GDM1 (cell line): ENCODE results near the gene SAMD3.
"Not testable (repeated sequence)": the region's sequence is repeated elsewhere in the genome, so short reads cannot be mapped to it uniquely, and the experiment has no call there.

Experiments used
- DNase-seq: peaks from one replicate; lab custom pipeline; 2025; lab: John Stamatoyannopoulos, UW

SAMD3 gene

GRCh38 chr6:130173377-130174004, 49.3 kb downstream of the SAMD3 start:
- DNase-seq, result not testable (repeated sequence)

DNA sequence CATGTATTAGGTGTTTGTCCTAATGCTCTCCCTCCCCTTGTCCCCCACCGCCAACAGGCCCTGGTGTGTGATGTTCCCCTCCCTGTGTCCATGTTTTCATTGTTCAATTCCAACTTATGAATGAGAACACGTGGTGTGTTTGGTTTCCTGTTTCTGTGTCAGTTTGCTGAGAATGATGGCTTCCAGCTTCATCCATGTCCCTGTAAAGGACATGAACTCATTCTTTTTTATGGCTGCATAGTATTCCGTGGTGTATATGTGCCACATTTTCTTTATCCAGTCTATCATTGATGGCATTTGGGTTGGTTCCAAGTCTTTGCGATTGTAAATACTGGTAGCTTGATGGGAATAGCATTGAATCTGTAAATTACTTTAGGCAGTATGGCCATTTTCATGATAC, 52.6 kb downstream of the SAMD3 start:
- not testable (repeated sequence) for DNase-seq

DNA sequence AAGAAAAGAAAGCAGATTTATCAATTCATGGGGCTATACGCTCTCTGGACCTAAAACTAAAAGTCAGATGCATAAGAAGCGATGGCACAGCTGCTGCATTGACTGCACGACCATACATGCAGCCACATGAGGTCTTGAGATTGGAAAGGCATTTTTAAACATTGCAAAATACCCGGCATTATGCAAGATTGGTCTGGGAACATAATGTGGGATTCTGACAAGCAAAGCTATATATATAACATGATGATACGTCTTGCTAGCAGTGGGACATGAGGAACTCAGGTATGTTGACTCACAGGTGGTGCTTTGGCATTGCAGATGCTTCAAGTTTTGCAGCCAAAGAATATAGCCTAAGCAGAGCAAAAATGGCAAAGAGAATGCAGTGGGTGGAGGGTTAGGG, 55.1 kb downstream of the SAMD3 start:
- no peak for DNase-seq

DNA sequence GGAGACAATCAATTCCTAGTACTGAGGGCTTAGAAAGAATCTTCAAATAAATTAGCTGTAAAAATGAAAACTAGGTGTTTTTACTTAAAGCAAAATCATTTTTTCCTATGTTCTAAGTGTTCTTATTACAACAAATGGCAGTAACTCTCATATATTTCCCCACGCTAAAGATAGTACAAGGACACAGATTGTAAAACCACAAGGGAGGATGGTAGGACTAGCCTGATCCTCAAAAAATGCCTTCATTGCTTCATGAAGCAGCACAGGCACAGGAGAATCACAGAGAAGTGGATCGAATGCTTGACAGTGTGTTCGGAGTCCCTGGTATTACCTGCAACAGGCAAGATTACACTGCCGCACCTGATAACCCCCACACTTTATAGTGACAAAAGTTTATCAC, 58.5 kb downstream of the SAMD3 start:
- no peak for DNase-seq

- no peak for DNase-seq
These were observed 59.5 kb downstream of the SAMD3 start for GRCh38 chr6:130163266-130163665.

GRCh38 chr6:130162421-130162820, 60.3 kb downstream of the SAMD3 start:
- DNase-seq, result no peak

DNA sequence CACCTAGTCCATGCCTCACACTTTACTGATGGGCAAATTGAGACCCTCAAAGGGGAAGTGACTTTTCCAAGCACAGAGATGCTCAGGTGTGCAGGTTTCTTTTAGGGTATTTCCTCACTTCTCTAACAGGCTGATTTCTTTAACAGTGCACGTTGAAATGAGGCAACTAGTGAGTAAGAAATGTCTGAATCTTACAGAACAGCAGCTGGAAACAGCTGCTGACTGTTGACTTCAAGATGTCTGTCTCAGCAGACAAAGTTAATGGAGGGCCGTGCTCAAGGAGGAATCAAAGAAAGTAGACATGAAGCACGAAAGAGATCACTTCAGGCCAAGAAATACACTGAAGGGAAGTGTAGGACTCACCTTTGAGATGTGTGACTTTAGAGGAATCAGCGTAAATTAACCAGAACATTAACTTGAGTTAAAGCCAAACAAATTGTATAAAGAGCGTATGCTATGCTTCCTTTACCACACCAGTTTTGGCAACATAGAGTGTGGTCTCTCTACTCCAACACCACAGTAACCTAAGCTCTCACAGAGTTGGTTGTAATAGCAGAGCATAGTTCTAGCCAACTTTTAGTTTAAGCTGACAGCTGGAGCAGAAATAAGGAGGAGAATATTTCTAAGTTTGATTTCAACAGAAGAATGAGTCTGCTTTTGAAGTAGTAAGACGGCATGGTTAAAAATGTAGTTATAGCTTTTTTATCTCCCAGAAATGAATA, 60.9 kb downstream of the SAMD3 start:
- no peak for DNase-seq

GRCh38 chr6:130159956-130160355, 62.8 kb downstream of the SAMD3 start:
- no peak for DNase-seq

DNA sequence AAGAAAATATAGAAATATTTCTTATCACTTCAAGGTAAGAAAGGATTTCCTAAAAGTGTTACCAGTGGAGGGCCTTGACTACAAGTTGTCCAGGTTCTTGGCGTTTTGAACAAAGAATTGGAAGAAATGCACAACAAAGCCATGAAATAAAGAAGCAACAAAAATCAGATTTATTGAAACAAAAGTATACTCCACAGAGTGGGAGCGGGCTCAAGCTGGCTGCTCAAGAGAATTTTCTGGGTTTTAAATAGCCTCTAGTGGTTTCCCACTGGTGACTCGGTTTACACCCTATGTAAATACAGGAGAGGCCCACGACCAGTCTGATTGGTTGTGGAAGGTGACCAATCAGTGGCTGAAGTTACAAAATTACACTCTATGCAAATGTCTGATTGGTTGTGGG, 64.2 kb downstream of the SAMD3 start:
- no peak for DNase-seq

- DNase-seq, result no peak
These were observed 64.7 kb downstream of the SAMD3 start for GRCh38 chr6:130158056-130158455.

DNA sequence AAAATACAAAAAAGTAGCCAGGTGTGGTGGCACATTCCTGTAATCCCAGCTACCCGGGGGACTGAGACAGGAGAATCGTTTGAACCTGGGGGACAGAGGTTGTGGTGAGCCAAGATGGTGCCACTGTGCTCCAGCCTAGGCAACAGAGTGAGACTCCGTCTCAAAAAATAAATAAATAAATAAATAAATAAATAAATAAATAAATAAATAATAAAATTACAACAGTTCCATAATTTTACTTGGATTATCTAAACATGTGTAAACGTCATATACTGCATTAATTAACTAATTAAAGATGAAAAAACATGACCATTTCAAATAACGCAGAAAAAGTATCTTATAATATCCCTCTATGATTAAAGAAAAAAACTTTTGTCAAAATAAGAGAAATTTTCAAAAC, 65.8 kb downstream of the SAMD3 start:
- no peak for DNase-seq

GRCh38 chr6:130152908-130153510, 69.7 kb downstream of the SAMD3 start:
- DNase-seq, result no peak

- no peak for DNase-seq
These were observed 71.8 kb downstream of the SAMD3 start for GRCh38 chr6:130150906-130151305.

- not testable (repeated sequence) for DNase-seq
These were observed 73.7 kb downstream of the SAMD3 start for GRCh38 chr6:130149016-130149415.

- DNase-seq, result no peak
These were observed 74.6 kb downstream of the SAMD3 start for GRCh38 chr6:130148181-130148580.

DNA sequence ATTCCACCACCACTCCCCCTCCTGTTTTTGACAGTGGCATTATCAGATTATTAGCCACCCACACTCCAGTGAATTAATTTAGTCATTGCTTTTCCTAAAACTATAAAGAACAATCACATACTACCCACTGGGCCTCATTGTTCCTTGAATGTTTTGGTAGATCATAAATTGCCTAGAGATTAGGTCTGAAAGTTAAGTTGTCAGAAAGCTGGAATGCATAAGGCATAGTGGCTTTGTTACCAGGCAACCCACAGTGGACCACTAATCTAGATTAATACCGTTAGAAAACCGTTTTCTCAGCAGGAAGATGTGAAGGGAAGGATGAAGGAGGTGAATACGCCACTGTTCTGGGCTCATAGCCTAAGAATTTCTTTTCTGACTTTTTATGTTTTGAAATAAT, 75.6 kb downstream of the SAMD3 start:
- no peak for DNase-seq

DNA sequence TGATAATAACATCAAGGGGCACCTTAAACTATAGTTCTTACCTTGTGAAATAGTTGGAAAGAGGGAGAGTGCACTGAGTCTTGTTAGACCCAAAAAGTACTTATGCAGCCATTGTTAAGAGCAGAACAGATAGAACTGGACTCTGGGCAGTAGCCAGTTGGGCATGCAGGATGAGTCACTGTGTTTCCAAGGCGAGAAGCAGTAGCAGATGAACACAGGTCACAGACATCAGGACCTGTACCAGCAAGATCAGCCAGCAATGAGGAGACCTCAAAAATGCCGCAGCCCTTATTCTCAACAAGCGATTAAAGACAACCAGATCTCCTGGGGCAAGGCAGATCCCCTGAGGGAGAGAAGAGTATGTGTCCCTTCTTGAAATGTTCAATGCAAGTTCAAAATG, 79.0 kb downstream of the SAMD3 start:
- DNase-seq, result no peak

DNA sequence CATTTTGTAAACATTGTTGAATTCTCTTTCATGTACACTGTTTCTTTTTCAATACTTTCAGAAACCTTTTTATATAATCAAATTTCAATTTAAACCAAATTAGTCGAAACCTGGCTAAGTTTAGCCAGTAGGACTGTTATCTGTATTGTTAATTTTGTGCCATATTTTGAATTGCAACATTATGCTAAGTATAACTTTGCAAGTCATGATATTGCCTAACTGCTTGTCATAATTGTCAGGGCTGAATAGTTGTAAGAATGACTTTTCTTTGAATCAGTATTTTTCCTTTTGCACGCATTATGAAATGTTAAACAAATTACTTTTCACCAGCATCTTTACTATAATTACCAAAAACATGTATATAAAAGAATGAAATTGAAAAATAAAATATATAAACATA, 82.7 kb downstream of the SAMD3 start:
- DNase-seq, result no peak

DNA sequence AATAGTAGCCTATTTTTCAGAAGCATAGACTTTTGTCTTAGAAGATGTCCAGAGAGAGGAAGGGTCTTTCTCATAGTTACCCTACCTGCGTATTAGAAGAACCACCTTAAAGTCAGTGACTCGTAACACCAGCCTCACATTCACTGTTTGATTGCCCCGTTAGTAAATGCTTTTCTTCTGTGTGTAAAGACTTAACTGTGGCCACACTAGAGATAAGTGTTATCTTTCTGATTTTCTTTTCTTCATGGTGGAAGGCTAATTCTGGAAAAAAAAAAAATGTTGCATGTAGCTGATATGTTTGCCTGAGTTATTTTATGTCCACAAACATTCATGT, 83.9 kb downstream of the SAMD3 start:
- DNase-seq, result no peak

GRCh38 chr6:130138116-130138908, 84.4 kb downstream of the SAMD3 start:
- DNase-seq, result no peak

GRCh38 chr6:130136798-130137197, 86.0 kb downstream of the SAMD3 start:
- DNase-seq, result no peak

GRCh38 chr6:130134582-130134981, 88.2 kb downstream of the SAMD3 start:
- DNase-seq, result no peak

DNA sequence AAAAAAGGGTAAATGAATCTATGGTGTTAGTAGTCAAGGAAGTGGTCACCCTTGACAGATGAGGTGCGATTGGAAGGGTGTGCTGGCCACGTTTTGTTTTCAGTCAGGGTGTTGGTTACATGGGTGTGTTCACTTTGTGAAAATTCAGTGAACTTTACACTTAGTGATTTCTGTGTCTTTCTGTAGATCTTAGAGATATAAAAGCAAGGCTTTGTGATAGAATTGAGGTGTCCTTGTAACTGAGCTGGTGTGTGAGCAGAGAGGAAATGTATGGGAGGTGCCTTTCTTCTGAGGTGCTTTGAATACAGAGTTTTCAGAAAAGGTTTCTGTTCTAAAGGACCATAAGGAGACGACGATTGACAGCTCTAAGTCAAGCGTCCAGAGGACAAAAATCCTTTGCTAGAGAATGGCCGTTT, 90.5 kb downstream of the SAMD3 start:
- no peak for DNase-seq
